GM12874 (cell line): Measurements from ENCODE around the gene GRIA1.

Experiments used
- TF ChIP-seq, protein P1 (sequence below): IDR thresholded peaks from 2 replicates; pipeline ENCODE4 v1.5.1; 2011; ENCODE audit warnings: low read depth, mild to moderate bottlenecking, control low read depth, low read length, moderate library complexity; ENCODE audit not compliant: insufficient read depth

Gene GRIA1

DNA sequence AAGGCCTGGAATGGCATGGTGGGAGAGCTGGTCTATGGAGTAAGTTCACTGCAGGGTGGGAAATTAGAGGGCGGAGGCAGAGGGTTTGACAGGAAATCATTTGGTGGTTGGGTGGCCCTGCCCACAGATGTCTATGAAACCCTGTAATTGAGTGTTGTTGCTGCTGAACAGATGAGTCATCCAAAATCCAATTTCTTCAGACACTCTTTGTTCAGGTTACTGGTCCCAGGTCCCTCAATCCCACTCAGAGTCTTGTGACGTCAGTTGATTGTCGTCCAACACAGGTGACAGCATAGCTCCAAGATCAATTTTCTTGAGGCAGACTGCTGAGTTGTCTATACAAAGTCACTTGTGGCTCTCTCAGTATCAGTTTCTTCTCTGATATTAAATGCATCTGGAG is 208.6 kb downstream of the GRIA1 start:
- TF ChIP-seq, protein P1, sequence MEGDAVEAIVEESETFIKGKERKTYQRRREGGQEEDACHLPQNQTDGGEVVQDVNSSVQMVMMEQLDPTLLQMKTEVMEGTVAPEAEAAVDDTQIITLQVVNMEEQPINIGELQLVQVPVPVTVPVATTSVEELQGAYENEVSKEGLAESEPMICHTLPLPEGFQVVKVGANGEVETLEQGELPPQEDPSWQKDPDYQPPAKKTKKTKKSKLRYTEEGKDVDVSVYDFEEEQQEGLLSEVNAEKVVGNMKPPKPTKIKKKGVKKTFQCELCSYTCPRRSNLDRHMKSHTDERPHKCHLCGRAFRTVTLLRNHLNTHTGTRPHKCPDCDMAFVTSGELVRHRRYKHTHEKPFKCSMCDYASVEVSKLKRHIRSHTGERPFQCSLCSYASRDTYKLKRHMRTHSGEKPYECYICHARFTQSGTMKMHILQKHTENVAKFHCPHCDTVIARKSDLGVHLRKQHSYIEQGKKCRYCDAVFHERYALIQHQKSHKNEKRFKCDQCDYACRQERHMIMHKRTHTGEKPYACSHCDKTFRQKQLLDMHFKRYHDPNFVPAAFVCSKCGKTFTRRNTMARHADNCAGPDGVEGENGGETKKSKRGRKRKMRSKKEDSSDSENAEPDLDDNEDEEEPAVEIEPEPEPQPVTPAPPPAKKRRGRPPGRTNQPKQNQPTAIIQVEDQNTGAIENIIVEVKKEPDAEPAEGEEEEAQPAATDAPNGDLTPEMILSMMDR: no peak

DNA sequence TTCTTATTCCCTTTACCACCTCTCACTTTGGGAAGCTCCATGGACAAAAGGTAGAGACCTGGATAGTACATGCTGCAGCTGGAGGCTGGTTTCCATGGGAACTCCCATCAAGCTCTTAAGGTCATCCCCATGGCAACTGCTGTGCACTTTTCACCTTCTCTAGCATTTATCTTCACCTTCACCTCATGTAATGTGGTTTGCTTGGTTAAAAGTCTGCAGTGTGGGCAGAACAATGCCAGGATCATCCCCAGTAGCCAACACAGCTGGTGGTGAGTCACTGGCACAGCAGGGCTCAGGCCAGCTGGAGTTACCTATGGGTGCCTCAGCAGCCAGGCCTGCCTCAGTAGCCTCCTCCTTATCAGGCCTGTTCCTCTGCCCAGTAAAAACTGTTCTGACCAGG is 210.5 kb downstream of the GRIA1 start:
- TF ChIP-seq, protein P1: no peak

DNA sequence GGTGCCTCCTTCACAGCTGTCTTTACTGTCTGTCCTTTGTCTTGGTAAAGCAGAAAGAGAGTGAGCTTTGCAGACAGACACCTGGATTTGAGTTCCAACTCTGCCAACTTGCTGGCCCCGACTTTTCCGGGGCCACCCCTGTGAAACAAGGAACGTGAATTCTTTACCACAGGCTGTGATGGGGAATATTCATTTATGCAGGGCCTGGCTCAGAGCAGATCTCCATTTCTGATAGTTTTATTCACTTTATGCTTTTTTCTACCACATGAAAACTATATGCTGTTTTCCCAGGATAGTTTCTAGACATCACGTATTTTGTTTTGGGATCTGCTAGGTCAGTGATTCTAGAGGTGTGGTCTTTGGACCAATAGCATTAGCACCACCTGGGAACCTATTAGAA is 211.8 kb downstream of the GRIA1 start:
- TF ChIP-seq, protein P1: no peak

DNA sequence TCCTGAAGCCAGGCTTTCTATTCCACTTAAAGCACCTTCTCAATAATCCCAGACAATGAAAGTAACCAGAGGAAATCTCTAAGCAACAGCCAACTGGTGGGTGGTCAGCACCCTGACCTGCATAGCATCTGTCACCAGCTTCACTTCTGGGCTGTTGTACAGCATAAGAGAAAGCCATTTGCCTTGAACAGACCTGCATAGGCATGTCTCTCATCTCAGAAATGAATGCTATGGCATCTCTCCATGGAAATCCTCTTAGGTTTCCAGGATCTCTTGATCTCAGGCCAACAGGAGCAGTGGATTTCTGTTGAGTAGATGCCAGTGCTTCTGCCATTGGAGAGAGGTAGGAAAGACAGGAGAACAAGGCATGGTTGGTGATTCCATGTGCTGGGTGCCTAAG is 213.6 kb downstream of the GRIA1 start:
- TF ChIP-seq, protein P1: no peak

DNA sequence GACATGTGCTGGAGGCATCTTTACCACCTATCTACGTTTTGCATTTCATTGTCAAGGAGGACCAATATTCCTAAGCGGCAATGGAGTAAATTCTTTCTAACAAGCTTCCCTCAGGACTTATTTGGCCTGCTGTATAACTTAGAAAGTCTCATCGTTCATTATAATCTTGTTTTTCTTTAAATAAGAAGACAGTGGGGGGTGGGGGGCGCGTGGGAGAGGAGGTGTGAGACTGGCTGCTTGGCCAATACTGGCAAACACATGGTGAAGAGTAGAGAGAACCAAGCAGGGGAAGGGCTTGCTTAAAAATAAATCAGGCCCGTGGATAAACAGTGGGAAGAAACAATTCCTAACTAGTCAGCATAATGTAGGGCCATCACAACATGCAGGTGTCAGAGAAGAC is 217.2 kb downstream of the GRIA1 start:
- TF ChIP-seq, protein P1: no peak

DNA sequence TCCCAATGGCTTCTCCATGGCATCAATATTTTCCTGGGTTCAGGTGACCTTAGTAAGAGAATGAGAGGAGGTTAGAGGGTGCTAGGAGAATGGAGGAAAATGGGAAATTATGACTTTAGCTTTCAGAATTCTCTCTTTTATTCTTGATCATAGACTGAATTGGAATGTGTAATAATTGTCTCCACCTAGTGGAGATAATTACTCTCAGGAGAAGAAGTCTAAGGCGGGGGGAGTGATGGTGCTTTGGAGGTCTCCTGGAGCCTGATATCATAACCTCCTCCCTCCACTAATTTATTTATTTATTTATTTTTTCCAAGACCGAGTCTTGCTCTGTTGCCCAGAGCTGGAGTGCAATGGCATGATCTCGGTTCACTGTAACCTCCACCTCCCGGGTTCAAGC is 221.3 kb downstream of the GRIA1 start:
- TF ChIP-seq, protein P1: no peak

DNA sequence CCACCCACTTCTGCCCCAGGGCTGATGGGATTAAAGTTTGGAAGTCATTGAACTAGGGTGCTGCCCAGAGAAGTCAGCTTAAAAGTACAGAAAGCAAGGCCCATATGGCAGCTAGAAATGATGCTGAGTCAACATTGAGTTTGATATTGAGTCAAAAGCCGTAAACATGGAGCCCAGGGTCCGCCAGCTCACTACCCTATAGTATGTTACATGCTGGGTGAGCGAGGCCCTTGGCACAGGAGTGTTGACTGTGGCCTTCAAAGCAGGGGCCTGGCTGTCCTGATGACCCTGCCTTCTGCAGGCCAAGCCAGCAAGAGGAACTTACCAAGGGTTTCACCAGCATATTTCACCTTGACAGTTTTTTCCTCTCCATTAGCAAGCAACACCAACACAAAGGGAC is 222.5 kb downstream of the GRIA1 start:
- TF ChIP-seq, protein P1: no peak

DNA sequence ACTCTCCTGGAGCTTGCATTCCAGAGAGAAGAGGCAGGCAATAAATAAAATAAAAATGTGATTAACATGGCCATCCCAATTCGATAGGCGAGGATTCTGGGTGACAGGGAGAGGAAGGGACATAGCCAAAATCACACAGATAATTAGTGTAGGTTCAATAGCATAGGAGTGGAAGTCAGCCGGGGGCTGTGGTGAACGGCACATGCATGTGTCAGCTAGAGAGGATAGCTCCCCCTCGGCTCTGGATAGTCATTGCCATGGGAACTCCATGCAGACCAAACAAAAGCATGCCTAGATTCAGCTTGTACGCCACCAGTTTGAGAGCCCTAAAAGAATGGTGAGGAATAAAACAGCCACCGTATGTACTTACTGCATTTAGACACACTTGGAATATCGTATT is 223.5 kb downstream of the GRIA1 start:
- TF ChIP-seq, protein P1: no peak
